HepG2 (cell line): Measurements from ENCODE around the gene PTPN2. TPM values are rescaled to one million over a fixed set of nuclear protein-coding genes. Genes with fewer than 3 reads are reported as not detected.

Experiments
- ATAC-seq: fragments of 200-7000 bp; cut with Tn5 transposase; 3 replicates; pipeline ENCODE4 v1.9.1; 2020; ENCODE audit warnings: mild to moderate bottlenecking, moderate library complexity
- BruUV-seq: library from RNA; stranded (reverse); fragments of 400-500 nt; replicated peaks from 2 replicates; lab custom pipeline; 2021; lab: Mats Ljungman, UMichigan
- CTCF ChIA-PET: fragments of 300-600 bp; formaldehyde crosslinking; extraction: SDS; loops from one replicate; lab custom pipeline; 2021; ENCODE audit warnings: low total read pairs, inconsistent platforms, low intra/inter-chr PET ratio; lab: Yijun Ruan, JAX
- POLR2A ChIA-PET: fragments of 350-600 bp; sonication (Branson Sonifier 250); formaldehyde crosslinking; loops from one replicate; lab custom pipeline; 2020; ENCODE audit warnings: antibody characterized with exemption, inconsistent platforms; lab: Yijun Ruan, JAX
- DNase-seq: peaks from one replicate; pipeline ENCODE4 v3.0.0-alpha.2; 2015; ENCODE audit warnings: low spot score
- FAIRE-seq: peaks from 3 replicates; lab custom pipeline; 2011; peaks lifted over from hg19 to GRCh38; lab: Jason Lieb, UNC
- H2AFZ ChIP-seq: one replicate; pipeline ENCODE4 v1.6.1; 2011; ENCODE audit warnings: low read length, inconsistent platforms
- H3K27ac ChIP-seq: fragments of 300-600 bp; 3 replicates; pipeline ENCODE4 v1.8.0; 2011; ENCODE audit warnings: mixed run types, mild to moderate bottlenecking, mixed read lengths, low read length, inconsistent platforms; ENCODE audit not compliant: insufficient read depth; ENCODE audit errors: extremely low read length
- H3K27me3 ChIP-seq, 2 experiments: fragments of 200-600 bp in 1 of 2; 2 replicates in 1 of 2; 3 replicates in 1 of 2; pipeline versions ENCODE4 v1.6.0 to v1.8.0; 2011; ENCODE audit warnings: low read length in 2 of 2, mild to moderate bottlenecking in 2 of 2, moderate library complexity in 2 of 2, inconsistent platforms in 1 of 2; ENCODE audit not compliant: insufficient read depth in 2 of 2, control insufficient read depth in 1 of 2
- H3K36me3 ChIP-seq, 2 experiments: fragments of 200-600 bp in 1 of 2; replicated peaks in 1 of 2; 2 replicates in 1 of 2; 3 replicates in 1 of 2; pipeline versions ENCODE4 v1.5.1 to v1.8.0; 2011; ENCODE audit warnings: low read length in 2 of 2, inconsistent platforms in 1 of 2; ENCODE audit not compliant: insufficient read depth in 2 of 2, control insufficient read depth in 1 of 2
- H3K4me1 ChIP-seq: 2 replicates; pipeline ENCODE4 v1.5.1; 2012; ENCODE audit warnings: low read length, inconsistent platforms; ENCODE audit not compliant: insufficient read depth
- H3K4me2 ChIP-seq: 2 replicates; pipeline ENCODE4 v1.6.0; 2011; ENCODE audit warnings: low read depth, low read length, inconsistent platforms
- H3K4me3 ChIP-seq, 3 experiments: fragments of 200-600 bp in 1 of 3; sonication (generic), shearing (Covaris generic) in 1 of 3; replicated peaks in 1 of 3; 2 replicates each; pipeline ENCODE4 v1.5.1; 2011 to 2016; ENCODE audit warnings: low read length in 3 of 3, inconsistent platforms in 2 of 3, low read depth in 2 of 3, mild to moderate bottlenecking in 2 of 3, control low read depth in 1 of 3, mixed read lengths in 1 of 3; ENCODE audit not compliant: insufficient read depth in 1 of 3
- H3K79me2 ChIP-seq: one replicate; pipeline ENCODE4 v1.6.1; 2011; ENCODE audit warnings: low read length, inconsistent platforms; ENCODE audit not compliant: insufficient read depth
- H3K9ac ChIP-seq: 2 replicates; pipeline ENCODE4 v1.6.0; 2011; ENCODE audit warnings: mild to moderate bottlenecking, low read depth, low read length, inconsistent platforms; ENCODE audit not compliant: insufficient read depth
- H3K9me3 ChIP-seq: 2 replicates; pipeline ENCODE4 v1.5.1; 2012; ENCODE audit warnings: mild to moderate bottlenecking, low read length
- H4K20me1 ChIP-seq: 2 replicates; pipeline ENCODE4 v1.6.0; 2011; ENCODE audit warnings: inconsistent platforms, mild to moderate bottlenecking, low read length, moderate library complexity; ENCODE audit not compliant: insufficient read depth
- LCORL ChIP-seq, 2 experiments: fragments of 450-650 bp in 1 of 2; sonication (generic) in 1 of 2; formaldehyde crosslinking in 1 of 2; IDR thresholded peaks; 2 replicates each; pipeline versions ENCODE4 v1.5.0 to v1.6.1; 2017 to 2020; ENCODE audit warnings: antibody characterized with exemption in 1 of 2, missing genetic modification reagents in 1 of 2
- MLXIP ChIP-seq: sonication (generic); formaldehyde crosslinking; IDR thresholded peaks from 2 replicates; pipeline ENCODE4 v1.9.0; 2021; ENCODE audit warnings: missing genetic modification reagents, borderline replicate concordance
- PHF20 ChIP-seq: sonication (generic); formaldehyde crosslinking; IDR thresholded peaks from 2 replicates; pipeline ENCODE4 v1.5.0; 2020; ENCODE audit warnings: mild to moderate bottlenecking, missing genetic modification reagents
- SMAD1 ChIP-seq: sonication (generic); formaldehyde crosslinking; IDR thresholded peaks from 2 replicates; pipeline ENCODE4 v1.4.0; 2020; ENCODE audit warnings: missing genetic modification reagents, low read depth, mild to moderate bottlenecking, borderline replicate concordance
- SP140L ChIP-seq: sonication (generic); formaldehyde crosslinking; IDR thresholded peaks from 2 replicates; pipeline ENCODE4 v1.4.0; 2020; ENCODE audit warnings: missing genetic modification reagents, borderline replicate concordance
- SRSF4 ChIP-seq: fragments of 200-400 bp; formaldehyde crosslinking; IDR thresholded peaks from one replicate; pipeline ENCODE4 v1.6.1; 2018; ENCODE audit warnings: mild to moderate bottlenecking, low read depth, low read length, moderate library complexity; ENCODE audit not compliant: poor library complexity, severe bottlenecking
- THAP9 ChIP-seq: sonication (generic); formaldehyde crosslinking; IDR thresholded peaks from 2 replicates; pipeline ENCODE4; 2020; ENCODE audit warnings: missing genetic modification reagents, mild to moderate bottlenecking, borderline replicate concordance
- ZBTB38 ChIP-seq: sonication (generic); formaldehyde crosslinking; IDR thresholded peaks from 2 replicates; pipeline ENCODE4 v1.5.1; 2020; ENCODE audit warnings: mild to moderate bottlenecking, missing genetic modification reagents
- ZBTB44 ChIP-seq: sonication (generic); formaldehyde crosslinking; IDR thresholded peaks from 2 replicates; pipeline ENCODE4 v1.4.0; 2020; ENCODE audit warnings: missing genetic modification reagents
- ZC3H4 ChIP-seq: sonication (generic); formaldehyde crosslinking; IDR thresholded peaks from 2 replicates; pipeline ENCODE4 v1.4.0; 2020; ENCODE audit warnings: missing genetic modification reagents, borderline replicate concordance
- ZNF232 ChIP-seq: sonication (generic); formaldehyde crosslinking; IDR thresholded peaks from 2 replicates; pipeline ENCODE4 v1.4.0; 2020; ENCODE audit warnings: missing genetic modification reagents, borderline replicate concordance
- ZNF326 ChIP-seq: sonication (generic); formaldehyde crosslinking; IDR thresholded peaks from 2 replicates; pipeline ENCODE4 v1.4.0; 2020; ENCODE audit warnings: missing genetic modification reagents, borderline replicate concordance
- ZNF33A ChIP-seq: sonication (generic); formaldehyde crosslinking; IDR thresholded peaks from 2 replicates; pipeline ENCODE4 v1.5.1; 2020; ENCODE audit warnings: missing genetic modification reagents, mild to moderate bottlenecking, moderate library complexity, borderline replicate concordance
- ZNF564 ChIP-seq: sonication (generic); formaldehyde crosslinking; IDR thresholded peaks from 2 replicates; pipeline ENCODE4 v1.8.1; 2023; ENCODE audit warnings: mild to moderate bottlenecking, missing genetic modification reagents
- ZSCAN22 ChIP-seq: sonication (generic); formaldehyde crosslinking; IDR thresholded peaks from 2 replicates; pipeline ENCODE4 v1.4.0; 2020; ENCODE audit warnings: mild to moderate bottlenecking, missing genetic modification reagents
- WGBS: methylation state at CpG from one replicate; pipeline ENCODE4 v1.1.6; 2017; ENCODE audit warnings: low lambda C conversion rate; 5-methylcytosine and 5-hydroxymethylcytosine counted together
- in situ Hi-C: cut with HindIII; loops from 2 replicates; pipeline ENCODE4 v1.10.0; 2017; ENCODE audit warnings: low pct_unique_long_range_greater_than_20kb; ENCODE audit not compliant: extremely low pct_ligation_motif_present
- intact Hi-C: fragments of 100-400 bp; cut with micrococcal nuclease; formaldehyde crosslinking; loops from one replicate; pipeline ENCODE4 v1.10.0; 2022; ENCODE audit not compliant: unreplicated experiment
- polyA plus RNA-seq, 8 experiments: library from polyadenylated mRNA; depleted of rRNA in 3 of 8; stranded (reverse) in 7 of 8; unstranded in 1 of 8; fragments of >200 nt; fragmentation: Illumina TruSeq in 4 of 8; extraction: Trizol in 4 of 8; gene quantifications; 2 replicates each; pipeline versions ENCODE4 v1.2.1 to v1.2.3, GENCODE V29; 2011 to 2016; ENCODE audit warnings: low read depth in 4 of 8, missing spikeins in 1 of 8, mixed read lengths in 1 of 8; ENCODE audit not compliant: insufficient read depth in 1 of 8
- total RNA-seq, 5 experiments: library from RNA; depleted of rRNA; stranded (reverse); fragments of >200 nt; fragmentation: Illumina TruSeq; extraction: Trizol; gene quantifications; 2 replicates each; pipeline ENCODE4 v1.2.3, GENCODE V29; 2016; ENCODE audit warnings: low read depth in 1 of 5

PTPN2 gene
- total and polyA plus RNA-seq, 2 of the 13 experiments (the other 11 are each of a cell fraction or from before 2014, with no cell fraction given), result 24.9 to 41.5 TPM

DNA sequence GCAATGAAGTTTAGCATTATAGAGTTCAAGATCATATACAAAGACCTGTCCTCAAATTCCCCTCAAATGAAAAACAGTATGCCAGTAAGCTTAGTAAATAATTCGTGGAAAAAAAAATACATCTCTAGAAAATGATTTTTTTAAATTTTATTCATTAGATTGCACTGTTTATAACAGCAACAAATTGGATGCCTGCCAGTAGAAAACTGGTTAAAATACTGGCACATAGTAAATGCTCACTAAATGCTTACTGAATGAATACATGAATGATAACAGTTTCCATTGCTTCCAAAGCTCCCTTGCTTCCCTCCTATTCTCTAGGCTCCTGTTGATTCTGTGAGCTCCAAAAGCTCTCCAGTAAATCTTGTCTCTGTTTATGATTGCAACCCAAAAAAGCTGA lies 38.2 kb upstream of the PTPN2 start:
- Histone ChIP-seq H3K27ac (no peak overlapping the region), H3K36me3 (no peaks in the 10 kb centered on the region), H2AFZ (no peak overlapping the region), H3K9me3 (no peaks in the 10 kb centered on the region), H3K79me2 (no peaks in the 10 kb centered on the region), H3K4me2 (no peak overlapping the region), H4K20me1 (no peaks in the 10 kb centered on the region), H3K4me3 (no peak overlapping the region), H3K27me3 (no peaks in the 10 kb centered on the region), H3K4me1 (peaks cover 18% of the 10 kb centered on the region), H3K9ac (no peak overlapping the region)
- FAIRE-seq (no peak), ATAC-seq (no peak), DNase-seq (no peak)
- ChIA-PET POLR2A (no interaction called here), CTCF (no interaction called here)
- in situ Hi-C loops (no loop called here), intact Hi-C loops (no loop called here)
- WGBS, result 0% methylated on average over 1 of the region's 1 CpG
- BruUV-seq, result no TSS peak
- TF ChIP-seq LCORL (IDR thresholded peaks at IDR 0.05) (no peak), LCORL (CRISPR knock-in tag; IDR thresholded peaks at IDR 0.05) (no peak), ZBTB44 (CRISPR knock-in tag) (no peak), SP140L (CRISPR knock-in tag) (no peak), ZNF232 (no peak), ZSCAN22 (CRISPR knock-in tag) (no peak), PHF20 (CRISPR knock-in tag) (no peak), MLXIP (CRISPR knock-in tag) (no peak), ZNF564 (CRISPR knock-in tag) (no peak), ZBTB38 (CRISPR knock-in tag) (no peak), ZNF33A (no peak), ZC3H4 (CRISPR knock-in tag) (no peak), SRSF4 (no peak), ZNF326 (CRISPR knock-in tag) (no peak), SMAD1 (no peak), THAP9 (CRISPR knock-in tag) (no peak)
